T follicular helper cell (primary cell): ENCODE results near the gene METRNL.

Experiments used
- DNase-seq: peaks from one replicate; pipeline ENCODE4 v3.0.0-alpha.2; 2020; ENCODE audit warnings: low read depth

The METRNL gene

DNA sequence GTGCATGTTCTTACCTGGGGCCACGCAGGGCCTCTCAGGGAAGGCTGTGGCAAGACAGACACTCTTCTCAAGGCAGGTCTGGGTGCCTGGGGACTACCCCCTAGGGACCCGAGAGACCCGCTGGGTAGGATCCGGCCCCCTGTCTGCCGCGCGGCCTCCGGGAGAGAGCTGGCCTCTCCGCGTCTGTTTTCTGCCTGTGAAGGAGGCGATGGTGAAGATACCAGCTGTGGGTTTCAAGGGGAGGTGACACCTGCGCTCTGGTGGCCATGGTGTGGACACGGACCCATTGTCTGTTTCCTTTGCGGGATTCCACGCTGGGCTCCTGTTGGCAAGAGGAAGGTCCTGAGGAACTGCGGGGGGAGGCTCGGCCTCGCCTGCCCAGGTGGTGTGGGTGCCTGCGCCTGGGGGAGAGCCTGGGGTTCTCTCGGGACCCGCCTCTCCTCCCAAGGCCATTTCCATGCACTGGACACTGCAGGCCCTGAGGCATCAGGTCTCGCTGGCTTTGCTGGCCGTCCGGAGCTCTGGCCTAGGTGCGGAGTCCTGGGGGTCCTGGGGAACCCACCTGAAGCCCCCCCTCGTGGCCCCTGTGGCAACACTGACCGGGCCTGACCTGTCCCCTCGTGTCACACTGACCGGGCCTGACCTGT lies 12.2 kb upstream of the METRNL start:
- no peak for DNase-seq

DNA sequence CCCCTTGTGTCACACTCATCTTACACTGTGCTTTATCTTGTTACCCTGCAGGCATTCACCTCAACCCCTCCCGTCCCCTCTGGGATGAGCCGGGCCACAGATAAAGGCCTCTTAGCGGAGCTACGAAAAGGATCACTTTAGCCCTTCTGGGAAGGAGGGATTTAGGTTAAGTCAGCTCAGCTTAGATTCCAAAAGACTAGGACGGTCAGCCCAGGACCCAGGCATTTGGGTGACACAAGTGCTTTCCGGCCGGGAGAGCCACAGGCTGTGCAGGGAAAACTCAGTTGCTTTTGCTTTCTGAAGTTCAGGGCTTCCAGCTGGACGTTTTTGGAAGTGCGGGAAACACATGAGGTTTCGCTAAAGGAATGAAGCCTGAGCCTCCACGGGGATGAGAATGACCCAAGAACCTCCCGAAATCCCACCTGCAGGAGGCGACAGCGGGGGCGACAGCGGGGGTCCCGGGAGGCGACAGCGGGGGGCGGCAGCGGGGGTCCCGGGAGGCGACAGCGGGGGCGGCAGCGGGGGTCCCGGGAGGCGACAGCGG lies 11.6 kb upstream of the METRNL start:
- DNase-seq, result no peak

DNA sequence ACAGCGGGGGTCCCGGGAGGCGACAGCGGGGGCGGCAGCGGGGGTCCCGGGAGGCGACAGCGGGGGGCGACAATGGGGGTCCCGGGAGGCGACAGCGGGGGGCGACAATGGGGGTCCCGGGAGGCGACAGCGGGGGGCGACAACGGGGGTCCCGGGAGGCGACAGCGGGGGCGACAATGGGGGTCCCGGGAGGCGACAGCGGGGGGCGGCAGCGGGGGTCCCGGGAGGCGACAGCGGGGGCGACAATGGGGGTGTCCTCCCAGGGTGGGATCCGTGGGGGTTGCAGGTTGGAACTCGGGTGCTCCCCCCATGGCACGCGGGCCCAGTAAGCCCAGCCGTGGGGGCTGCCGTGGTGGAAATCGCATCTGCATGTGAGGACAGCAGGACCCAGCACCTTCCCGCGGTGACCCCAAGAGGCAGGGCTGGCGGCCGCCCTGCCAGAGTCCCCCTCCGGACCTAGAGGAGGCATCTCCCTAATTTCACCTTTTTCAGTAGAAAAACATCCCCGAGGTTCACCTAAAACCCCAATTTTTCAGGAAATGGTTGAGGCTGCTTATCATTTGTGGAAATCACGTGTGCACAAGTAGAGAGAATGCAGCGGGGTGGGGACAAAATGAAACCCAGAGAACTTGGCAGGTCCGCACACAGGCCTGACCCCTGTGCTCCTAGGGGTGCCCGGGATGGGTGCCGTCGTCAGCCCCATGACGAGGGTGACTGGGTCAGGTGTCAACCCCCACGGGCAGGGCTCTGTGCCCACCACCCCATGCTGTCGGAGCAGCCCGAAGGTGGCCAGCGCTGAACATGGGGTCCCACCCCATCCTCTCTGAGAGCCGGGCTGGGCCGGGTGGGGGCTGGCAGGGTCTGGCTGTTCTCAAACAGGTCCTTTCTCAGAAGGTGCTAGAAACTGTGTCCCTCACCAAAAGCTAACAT lies 10.5 kb upstream of the METRNL start:
- no peak for DNase-seq

DNA sequence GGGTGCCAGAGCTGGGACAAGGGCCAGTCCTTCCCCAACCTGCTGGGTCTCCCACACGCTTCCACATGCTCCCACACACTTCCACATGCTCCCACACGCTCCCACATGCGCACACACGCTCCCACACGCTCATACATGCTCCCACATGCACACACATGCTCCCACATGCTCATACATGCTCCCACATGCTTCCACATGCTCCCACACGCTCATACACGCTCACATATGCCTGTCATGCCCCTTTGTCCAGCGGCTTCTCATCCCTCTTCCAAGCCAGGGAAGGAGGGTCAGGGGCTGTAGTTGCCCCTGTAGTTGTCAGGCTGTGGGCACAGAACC lies 9.9 kb upstream of the METRNL start:
- no peak for DNase-seq

DNA sequence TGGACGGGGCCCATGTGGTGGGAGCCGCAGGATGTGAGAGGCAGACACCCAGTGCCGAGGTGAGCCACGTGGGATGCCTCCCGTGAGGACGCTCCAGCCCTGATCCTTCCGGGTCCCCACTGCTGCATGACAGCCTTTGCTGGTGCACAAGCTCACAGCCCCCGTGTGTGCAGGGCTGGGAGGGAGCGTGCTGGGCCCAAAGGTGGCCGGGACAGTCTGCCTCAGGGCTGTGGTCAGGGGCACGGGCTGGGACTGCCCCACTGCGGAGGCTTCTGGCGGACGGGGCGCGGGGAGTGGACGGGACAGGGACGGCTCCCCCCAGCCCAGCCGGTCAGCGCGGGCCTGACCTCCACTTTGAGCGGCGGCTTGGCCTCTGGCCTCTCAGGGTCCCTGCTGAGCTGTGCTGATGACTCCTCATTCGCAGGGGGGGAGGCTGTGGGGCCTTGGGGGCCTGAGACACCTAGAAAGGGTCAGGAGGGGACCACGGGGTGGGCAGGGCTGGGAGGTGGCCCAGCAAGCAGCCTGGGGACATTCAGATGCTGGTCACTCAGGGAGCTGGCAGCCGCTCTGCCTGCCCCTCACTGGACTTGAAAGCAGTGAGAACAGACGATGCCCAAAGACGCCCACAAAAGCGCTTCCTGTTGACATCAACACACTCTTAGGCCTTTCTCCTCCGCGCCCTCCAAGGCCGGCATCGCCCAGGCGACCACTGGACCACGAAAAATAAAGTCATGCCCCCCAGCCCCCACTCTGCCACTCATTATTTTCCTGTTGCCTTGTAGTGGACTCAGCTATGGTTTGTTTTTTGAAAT lies 9.3 kb upstream of the METRNL start:
- no peak for DNase-seq

DNA sequence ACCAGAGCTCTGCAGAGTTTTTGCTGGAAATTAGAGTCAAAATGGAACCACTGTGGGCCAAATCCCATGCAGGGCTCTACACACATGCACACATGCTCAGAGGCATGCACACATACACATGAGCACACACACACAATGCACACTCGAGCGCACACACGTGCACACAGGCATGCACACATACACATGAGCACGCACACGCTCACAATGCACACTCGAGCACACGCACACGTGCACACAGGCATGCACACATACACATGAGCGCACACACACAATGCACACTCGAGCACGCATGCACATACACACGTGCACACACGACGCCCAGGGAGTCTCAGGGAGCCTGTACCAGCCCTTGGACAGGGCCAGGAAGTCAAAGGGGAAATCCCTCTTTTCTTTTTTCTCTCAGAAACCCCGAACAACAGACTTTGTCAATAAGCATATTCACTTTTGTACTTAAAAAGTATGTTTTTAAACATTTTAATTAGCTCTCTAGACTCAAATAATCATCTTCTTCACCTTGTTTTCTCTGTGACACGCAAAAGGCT lies 8.5 kb upstream of the METRNL start:
- DNase-seq, result no peak

DNA sequence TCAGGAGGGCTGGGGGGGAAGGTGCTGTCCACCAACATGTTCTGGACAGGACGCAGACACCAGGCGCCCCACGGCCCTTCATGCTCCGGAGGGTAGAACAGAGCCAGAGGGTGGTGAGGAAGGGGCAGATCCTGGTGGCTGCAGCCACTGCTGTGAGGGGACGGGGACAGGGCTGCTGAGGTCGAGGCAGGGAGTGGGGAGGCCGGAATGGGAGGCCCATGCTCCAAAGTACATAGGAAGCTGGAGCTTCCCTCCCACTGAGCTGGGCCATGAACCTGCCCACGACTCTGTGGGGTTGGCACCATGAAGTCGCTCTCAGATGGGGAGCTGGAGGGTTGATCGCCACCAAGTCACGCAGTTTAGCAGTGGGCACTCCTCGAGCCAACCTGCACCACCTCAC lies 8.0 kb upstream of the METRNL start:
- no peak for DNase-seq

DNA sequence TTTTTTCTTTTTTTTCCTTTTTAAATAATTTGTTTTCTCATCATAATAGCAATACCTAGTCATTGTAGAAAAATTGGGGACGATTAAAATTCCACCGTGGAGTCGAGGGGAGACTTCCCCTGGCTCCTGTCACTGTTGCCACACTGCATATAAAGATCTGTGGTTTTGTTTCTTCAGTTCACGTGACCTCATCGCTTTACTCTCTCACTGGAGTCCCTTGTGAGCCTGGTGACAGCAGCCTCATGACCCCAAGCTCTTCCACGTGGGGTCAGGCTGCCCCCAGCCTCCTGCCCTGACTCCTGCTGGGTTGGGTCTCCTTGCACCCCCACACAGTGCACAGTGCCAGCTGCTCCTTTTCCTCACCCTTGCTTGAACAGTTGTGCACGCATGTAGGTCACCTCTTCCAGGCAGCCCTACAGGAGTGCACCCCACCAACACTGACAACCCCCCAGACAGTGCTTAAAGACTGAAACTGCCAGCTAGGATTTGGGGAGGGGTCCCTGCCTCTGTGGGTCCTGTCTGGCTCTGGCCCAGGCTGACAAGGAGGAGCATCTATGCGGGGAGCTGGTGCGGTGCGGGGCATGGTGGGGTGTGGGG lies 7.3 kb upstream of the METRNL start:
- DNase-seq, result no peak

DNA sequence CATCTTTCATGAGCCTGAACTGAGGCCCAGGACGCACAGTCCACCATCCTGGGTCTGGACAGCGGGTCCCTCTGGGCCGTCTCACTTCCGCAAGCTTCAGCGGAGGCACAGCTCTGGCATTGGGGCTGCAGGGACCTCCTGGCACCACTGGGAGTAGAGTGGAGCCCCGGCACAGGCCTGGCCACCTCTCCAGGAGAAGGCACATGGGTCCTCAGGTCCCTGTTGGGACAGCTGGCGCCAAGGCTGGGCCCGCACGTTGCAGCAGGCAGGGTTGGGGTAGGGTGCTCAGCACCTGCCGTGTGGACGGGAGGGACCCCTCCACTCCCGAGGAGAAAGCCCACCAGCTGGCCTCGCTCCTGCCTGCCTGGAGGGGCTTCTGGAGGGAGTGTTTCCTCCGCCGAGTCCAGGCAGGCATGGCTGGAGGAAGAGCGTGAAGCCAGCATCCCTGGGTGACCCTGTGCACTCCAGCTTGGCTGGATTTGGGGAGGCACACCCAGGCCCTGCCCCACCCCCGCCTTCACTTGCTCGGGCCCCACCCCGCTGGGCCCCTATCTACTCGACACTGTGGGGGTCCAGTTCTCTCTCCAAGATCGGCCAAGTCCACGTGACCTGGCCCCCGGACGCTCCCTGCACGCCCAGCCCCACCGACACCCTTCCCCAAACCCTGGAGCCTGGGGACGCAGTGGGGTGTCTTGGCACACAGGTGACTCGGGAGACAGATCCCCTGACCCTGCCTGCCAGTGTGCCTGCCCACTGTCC lies 6.6 kb upstream of the METRNL start:
- DNase-seq, result no peak

DNA sequence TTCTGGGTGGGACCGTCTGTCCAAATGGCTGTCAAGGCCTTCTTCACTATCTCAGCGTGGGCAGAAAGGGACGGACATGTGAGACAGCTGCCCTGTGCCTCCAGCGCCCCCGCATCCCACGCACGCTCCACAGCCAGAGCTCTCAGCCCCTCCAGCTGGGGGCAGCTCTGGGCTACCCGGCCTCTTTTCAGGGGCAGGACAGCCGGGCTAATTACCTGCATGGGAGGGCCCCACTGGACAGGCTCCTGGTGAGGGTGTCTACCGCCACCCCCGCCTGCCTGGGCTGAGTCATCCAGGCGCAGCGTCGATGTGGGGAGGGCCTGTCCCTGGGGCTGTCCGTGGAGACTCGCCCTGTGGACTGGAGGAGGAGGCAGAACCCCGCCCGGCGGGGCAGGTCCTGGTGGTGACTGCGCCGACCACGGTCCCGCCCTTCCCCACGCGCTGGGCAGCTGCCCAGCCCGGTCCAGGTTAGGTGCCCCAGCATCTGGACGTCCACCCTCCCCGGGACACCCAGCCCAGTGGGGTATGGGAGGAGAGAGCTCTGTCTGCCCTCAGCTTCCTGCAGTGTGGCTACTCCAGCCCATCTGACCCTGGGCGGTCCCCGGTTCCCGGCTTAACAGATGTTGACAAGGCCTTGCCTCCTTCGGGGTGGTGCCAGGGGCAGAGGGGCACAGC lies 5.9 kb upstream of the METRNL start:
- no peak for DNase-seq

DNA sequence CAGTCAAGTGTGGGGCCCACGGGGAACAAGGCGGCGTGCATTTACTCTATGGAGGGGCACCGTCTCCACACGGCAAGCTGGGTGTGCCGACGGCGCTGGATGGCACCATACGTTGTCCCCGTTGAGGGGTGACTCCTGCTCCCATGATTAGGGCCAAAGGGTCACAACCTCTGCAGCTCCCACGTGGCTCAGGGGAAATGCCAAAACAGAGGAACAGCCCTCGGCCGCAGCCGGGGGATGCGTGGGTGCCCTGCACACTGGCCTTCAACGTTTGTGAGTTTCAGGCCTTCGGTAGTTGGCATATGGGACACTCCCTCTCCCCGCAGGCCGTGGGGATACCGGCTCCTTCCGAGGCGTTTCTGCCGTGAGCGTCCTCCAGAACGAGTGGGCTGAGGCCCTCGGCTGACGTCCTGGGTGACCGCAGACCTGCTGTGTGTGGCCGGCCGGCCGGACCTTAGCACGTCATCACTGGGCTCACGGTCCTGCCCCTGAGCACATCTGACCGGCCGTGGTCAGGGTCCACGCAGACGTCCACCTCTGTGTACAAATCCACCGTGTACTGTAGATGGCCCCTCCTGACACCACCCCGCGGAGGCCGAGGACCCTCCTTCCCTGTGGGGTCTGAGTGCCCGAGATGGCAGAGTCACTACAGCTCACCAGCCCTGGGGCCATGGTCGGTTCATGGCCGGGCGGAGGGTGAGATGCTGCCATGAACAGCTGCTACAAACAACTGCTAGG lies 4.8 kb upstream of the METRNL start:
- DNase-seq, result no peak

DNA sequence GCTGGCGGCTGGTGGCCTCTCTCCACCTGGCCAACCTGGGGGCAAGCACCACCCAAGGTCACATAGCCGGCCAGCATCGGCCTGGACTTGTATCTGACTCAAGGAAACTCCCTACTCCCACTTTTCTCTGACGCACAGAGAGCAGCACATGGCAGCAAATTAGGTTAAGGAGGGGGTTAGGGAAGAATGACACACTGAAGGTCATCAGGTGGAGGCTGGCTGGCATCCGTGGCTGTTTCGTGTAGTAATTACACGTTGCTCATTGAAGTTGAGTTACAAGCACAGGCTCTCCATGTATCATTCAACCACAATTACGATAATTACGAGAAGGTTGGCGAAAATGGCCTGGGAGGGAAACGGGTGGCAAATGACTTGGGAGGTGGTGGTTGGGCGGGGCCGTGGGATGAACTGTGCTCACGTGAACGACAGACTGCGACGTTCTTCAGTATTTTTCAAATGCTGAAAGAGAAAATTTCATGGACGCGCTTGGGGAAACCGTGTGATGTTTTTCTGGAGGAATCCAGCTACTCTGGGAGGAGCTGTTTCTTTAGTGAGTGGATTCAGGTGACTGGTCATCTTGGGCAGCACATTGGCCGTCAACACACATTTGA lies 4.0 kb upstream of the METRNL start:
- DNase-seq, result no peak

DNA sequence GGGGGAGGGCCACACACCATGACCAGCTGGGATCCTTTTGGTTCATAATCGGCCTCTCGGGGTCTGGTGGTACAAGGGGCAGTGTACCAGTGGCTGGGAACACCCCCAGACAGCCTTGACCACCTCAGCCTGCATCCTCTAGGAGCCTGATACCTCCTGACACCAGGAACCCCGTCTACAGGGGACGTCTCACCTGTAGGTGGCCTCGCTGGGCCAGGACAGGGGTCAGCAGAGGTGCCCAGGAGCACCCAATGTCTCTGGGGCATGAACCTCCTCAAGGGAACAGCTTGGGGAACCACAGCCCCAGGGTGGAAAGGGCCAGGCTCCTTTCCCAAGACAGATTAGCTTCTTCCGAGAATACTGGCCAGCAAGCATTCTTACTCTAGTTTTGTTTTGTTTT lies 2.5 kb upstream of the METRNL start:
- no peak for DNase-seq

DNA sequence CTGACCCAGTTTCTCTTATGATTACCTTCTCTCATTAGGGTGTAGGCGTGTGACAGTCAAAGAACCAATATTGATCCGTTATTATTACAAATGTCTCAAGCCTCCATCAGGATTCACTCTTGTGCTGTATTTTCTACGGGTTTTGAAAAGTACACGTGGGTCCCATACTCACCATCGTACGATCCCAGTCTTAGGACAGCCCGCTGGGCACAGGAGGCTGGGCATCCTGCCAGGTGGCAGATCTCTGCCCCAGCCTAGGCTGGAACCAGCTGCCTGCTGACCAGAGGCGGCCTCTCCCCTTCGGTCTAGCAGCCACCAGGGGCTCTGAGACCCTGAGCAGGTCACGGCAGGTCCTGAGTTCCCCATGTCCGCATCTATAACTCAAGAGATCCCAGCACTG lies 2.0 kb upstream of the METRNL start:
- no peak for DNase-seq

DNA sequence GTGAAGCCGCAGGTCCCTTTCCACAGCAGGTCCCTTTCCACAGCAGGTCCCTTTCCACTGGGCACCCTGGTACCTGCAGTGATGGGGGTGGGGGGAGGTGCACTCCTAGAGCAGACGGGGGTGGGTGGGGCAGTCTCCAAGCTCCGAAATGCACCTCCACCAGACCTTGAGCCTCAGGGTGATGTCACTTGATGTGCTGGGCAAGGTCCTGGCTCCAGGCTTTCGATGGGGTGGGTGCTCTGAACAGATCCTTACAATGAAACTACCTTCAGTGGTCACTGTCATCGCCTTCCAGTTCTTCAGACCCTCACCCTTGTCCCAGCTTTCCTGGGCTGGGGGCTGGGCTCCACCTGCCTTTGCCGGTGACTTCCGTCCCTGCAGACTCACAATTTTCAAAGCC lies 1.5 kb upstream of the METRNL start:
- DNase-seq, result no peak

DNA sequence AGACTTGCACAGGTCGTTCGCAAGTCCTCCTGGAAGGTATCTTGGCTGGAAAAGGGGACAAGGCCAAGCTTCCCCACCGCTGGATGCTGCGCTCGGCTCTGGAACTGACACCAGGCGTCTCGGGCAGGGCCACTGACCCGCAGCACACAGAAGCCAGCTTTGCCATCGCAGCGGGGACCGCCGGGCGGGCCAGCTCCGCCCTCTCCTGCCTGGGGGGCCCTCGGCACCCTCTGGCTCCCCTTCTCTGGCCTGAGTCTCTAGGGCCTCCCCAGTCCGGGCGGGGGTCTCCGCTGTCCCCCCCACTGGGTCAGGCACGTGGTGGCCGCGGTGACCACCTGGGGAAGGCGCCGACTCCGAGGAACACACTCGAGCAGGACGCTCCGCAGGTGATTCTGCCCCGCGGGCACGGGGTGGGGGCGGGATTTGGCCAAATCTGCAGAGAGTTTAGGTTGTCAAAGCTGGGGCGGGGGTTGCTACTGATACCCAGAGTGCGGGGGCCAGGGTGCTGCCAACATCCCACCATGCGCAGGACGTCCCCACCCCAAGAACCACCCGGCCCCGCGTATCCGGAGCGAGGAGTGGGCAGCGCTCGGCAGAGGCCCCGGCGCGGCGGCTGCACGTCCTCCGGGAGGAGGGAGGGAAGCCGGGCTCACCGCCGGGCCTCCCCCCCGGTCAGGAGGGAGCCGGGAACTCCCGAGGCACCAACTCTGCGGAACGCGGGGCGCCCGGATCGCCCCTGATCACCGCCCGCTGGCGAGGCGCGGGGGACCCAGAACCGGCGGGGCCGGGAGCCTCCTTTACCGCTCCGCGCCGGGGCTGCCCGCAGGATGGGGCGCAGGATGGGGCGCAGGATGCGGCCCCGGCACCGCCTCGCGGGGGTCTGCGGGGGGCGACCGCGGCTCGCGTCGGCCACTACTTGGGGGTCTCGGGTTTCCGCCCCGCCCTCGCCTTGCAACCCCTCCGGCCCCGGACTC lies 744 bp upstream of the METRNL start:
- DNase-seq, result no peak

DNA sequence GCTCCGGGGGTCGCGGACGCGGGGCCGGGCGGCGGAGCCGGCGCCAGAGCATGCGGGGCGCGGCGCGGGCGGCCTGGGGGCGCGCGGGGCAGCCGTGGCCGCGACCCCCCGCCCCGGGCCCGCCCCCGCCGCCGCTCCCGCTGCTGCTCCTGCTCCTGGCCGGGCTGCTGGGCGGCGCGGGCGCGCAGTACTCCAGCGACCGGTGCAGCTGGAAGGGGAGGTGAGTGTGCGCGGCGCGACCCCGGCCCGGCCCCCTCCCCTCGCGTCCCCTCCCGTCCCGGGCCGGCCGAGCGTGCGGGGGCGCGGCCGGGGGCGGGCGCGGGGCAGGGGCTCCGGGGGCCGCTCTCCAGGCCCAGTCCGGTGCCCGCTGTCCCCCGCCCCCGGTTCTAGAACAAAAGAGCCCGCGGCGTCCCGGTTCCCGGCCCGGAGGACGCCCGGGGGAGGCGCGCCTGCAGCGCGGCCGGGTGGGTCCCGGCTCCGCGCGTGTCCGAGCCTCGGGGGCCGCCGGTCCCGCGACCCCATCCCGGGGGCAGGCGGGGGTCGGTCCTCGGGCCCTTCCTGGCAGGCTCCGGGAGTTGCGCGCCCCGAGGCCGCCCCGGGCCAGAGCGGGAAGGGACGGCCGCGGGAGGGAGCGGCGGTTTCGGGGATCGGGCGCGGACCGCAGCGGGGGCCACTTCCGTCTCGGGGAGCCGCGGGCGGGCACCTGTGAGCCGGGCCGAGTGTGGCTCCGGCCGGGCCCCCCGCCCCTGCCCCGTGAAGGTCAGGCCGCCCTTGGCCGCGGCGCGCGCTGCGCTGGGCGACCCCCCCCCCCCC lies 563 bp downstream of the METRNL start:
- no peak for DNase-seq

DNA sequence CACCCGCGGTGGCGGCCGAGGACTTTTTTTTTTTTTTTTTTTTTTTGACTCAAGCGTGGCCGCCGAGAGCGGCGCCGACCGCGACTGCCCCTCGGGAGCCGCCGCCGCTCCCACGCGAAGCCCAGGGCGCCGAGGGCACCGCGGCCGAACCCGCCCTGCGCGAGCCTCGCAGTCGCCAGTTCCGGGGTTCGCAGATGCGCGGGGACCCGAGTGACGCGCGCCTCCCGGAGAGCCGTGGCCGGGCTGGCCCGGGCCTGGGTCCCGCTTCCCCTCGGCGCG lies 1.1 kb downstream of the METRNL start:
- DNase-seq, result no peak
